Activated CD8-positive, alpha-beta memory T cell treated with anti-CD3 and anti-CD28 coated beads for 48 hours (primary cell): ENCODE data around the gene B3GALNT1.

Experiments used
- DNase-seq, 3 experiments: peaks; one replicate each; pipeline ENCODE4 v3.0.0-alpha.2; 2020; ENCODE audit warnings: low read depth in 2 of 3, low spot score in 2 of 3

Gene B3GALNT1, protein sequence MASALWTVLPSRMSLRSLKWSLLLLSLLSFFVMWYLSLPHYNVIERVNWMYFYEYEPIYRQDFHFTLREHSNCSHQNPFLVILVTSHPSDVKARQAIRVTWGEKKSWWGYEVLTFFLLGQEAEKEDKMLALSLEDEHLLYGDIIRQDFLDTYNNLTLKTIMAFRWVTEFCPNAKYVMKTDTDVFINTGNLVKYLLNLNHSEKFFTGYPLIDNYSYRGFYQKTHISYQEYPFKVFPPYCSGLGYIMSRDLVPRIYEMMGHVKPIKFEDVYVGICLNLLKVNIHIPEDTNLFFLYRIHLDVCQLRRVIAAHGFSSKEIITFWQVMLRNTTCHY

GRCh38 chr3:161104561-161105551, at the start of gene B3GALNT1:
B3GALNT1 (minus strand) TSS chr3:161105349; CDS start chr3:161086754, 18,595 bp downstream.
- peak in 1 of 3 experiments; percentile 7 for DNase-seq

- DNase-seq: no peak
These were observed 48.3 kb upstream of the B3GALNT1 start for GRCh38 chr3:161153480-161153879.

GRCh38 chr3:161150001-161150525, 44.9 kb upstream of the B3GALNT1 start:
- no peak for DNase-seq

- DNase-seq: no peak
These were observed 44.4 kb upstream of the B3GALNT1 start for GRCh38 chr3:161149529-161149928.

GRCh38 chr3:161148832-161149475, 43.8 kb upstream of the B3GALNT1 start:
- no peak for DNase-seq

- no peak for DNase-seq
These were observed 37.3 kb upstream of the B3GALNT1 start for GRCh38 chr3:161142486-161142885.

GRCh38 chr3:161139686-161140085, 34.5 kb upstream of the B3GALNT1 start:
- no peak for DNase-seq

DNA sequence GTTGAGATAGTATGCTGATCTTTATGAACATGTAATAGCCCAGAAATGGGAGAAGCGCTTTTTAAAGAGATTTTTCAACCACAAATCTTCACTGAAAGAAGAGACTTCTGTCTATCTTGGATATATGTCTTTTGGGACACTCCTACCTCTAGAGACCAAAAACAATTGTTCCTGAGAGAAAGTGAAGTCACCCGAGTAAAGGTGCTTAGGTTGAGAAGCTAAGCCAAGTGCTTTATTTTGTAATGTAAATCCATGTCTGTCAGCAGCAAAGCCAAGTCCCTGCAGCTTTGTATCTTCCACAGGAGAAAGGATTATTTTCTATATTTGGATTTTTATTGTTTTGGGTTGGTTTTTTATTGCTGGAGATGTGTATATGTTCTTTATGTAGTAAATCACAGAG, 32.1 kb upstream of the B3GALNT1 start:
- DNase-seq: no peak

- DNase-seq: no peak
These were observed 27.2 kb upstream of the B3GALNT1 start for GRCh38 chr3:161132391-161132790.

GRCh38 chr3:161126495-161126894, 21.3 kb upstream of the B3GALNT1 start:
- DNase-seq: no peak

DNA sequence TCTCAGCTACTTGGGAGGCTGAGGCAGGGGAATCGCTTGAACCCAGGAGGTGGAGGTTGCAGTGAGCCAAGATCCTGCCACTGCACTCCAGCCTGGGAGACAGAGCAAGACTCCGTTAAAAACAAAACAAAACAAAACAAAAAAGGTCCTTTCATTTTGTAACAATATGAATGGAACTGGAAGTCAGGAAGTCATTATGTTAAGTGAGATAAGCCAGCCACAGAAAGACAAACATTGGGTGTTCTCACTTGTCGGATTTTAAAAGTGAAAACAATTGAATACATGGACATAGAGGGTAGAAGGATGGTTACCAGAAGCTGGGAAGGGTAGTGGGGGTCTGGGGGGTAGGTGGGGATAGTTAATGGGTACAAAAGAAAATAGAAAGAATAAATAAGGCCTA, 12.5 kb upstream of the B3GALNT1 start:
- DNase-seq: no peak

DNA sequence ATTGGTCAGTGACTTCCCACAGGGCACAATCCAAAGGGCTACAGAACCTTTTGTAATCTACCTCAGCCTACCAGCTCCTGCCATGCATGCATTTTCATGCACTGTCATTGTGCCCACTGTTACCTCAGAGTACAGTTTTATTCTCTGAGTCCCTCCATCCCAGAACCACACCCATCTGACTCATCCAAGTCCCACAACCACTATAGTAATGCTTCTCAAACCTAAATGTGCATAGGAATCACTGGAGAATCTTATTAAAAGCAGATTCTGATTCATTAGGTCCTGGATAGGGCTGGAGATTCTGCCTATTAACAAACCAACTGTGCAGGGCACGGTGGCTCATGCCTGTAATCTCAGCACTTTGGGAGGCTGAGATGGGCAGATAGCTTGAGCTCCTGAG, 3.7 kb upstream of the B3GALNT1 start:
- DNase-seq: no peak

- no peak for DNase-seq
These were observed 2.2 kb upstream of the B3GALNT1 start for GRCh38 chr3:161107311-161107710.

GRCh38 chr3:161103776-161104385, 1.3 kb downstream of the B3GALNT1 start:
- no peak for DNase-seq

GRCh38 chr3:161101609-161102008, 3.5 kb downstream of the B3GALNT1 start:
- DNase-seq: no peak

- DNase-seq: no peak
These were observed 4.2 kb downstream of the B3GALNT1 start for GRCh38 chr3:161100994-161101393.

DNA sequence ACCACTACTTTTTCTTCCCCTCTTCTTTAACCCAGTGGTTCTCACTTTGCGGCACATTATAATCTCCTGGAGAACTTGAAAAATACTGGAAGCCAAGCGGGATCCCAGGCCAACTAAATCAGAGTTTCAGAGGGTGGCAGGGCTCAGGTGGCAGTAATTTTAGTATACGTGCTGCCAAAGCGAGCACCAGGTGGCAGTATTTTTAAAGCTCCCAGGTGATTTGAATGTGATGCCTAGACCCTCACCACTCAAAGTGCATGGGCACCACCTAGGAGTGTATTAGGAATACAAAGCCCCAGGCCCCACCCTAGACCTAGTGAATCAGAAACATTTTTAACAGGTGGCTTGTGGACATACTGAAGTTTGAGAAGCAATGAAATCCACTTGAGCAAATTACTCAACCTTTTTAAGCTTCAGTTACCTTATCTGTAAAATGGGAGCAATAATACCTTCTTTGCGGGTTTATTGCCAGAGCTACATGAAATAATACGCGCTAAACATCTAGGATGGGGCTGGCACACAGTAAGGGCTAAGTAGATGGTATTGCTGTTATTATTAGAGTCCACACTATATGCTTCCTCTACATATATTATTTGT, 8.3 kb downstream of the B3GALNT1 start:
- DNase-seq: no peak

DNA sequence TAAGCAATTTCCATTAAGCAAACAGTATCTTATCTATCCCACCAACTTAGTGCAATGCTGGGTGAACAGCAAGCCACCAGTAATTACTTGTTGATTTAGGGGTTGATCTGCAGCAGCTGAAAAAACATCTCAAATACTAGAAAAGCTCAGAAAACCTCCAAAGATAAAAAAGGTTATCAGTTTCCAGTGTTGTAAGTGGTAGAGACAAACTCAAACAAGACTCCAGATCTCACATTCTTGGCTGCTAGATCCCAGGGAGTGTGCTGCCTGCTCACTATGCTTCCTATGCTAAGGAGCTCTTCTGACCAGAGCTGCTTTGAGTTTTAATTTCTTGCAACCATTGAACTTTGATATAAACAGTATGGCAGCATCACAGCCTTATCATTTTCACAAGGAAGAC, 11.3 kb downstream of the B3GALNT1 start:
- no peak for DNase-seq

GRCh38 chr3:161084277-161084676, 20.9 kb downstream of the B3GALNT1 start:
- DNase-seq: no peak

GRCh38 chr3:161083131-161083530, 22.0 kb downstream of the B3GALNT1 start:
- no peak for DNase-seq
